Activated CD8-positive, alpha-beta memory T cell treated with anti-CD3 and anti-CD28 coated beads, Interleukin-2, amount 50 U/mL, for 24 hours (primary cell): ENCODE results near the gene CNOT6.

Experiments
- DNase-seq: peaks from one replicate; pipeline ENCODE4 v3.0.0-alpha.2; 2020; ENCODE audit errors: extremely low read depth

Gene CNOT6

GRCh38 chr5:180599981-180600553 is 105.9 kb downstream of the CNOT6 start:
- no peak for DNase-seq

GRCh38 chr5:180600554-180601041 is 106.4 kb downstream of the CNOT6 start:
- no peak for DNase-seq

- DNase-seq, result no peak
Measured at GRCh38 chr5:180601591-180602480, 107.7 kb downstream of the CNOT6 start.

DNA sequence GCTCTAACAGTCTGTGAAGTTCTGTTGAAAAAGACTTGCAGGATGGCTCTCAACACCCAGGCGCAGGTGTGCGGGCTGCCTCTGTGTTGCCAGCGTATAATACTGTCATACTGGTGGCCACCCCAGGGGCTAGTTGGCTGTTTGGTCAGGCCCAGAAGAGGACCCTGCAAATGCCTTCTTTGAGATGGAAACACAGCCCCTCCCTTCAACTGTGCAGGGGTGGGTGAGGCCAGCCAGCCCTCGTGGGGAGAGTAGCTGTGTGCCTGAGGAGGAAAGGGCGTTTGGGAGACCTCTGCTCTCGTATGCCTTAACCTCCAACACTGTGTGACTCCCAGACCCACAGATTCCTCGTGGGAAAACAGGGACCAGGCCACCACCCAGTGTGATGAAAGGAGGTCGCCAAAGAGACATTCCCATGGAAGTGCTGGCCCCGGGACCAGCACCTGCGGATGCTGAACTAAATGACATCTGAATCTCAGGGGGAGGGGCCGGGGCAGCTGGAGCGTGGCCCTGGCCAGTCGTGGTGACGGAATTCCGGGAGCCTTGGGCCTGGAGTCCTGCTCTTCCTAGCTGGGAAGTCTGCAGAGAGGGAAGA is 108.4 kb downstream of the CNOT6 start:
- DNase-seq, result no peak

DNA sequence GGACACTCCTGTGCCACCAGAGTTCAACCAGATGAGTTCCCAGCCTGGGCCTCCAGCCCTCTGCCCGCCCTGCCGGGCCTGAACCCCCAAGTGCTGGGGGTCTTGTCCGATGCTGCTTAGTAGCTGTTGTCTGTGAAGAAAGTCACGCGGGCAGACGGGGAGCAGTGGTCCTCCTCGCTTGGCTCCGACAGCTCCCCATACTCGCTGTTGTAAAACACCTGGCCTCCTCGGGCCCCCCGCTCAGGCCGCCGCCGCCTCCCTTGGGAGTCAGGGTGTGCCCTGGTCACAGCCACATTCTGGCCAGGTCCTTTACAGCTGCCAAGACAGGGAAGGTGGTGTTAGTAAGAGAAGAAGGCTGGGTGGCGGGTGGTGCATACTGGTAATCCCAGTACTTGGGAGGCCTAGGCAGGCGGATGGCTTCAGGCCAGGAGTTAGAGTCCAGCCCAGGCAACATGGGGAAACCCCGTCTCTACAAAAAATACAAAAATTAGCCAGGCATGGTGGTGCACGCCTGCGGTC is 109.0 kb downstream of the CNOT6 start:
- no peak for DNase-seq

GRCh38 chr5:180604271-180604670 is 110.1 kb downstream of the CNOT6 start:
- DNase-seq, result no peak

- DNase-seq, result peak; percentile 41
Measured at GRCh38 chr5:180605554-180606214, 111.5 kb downstream of the CNOT6 start.

DNA sequence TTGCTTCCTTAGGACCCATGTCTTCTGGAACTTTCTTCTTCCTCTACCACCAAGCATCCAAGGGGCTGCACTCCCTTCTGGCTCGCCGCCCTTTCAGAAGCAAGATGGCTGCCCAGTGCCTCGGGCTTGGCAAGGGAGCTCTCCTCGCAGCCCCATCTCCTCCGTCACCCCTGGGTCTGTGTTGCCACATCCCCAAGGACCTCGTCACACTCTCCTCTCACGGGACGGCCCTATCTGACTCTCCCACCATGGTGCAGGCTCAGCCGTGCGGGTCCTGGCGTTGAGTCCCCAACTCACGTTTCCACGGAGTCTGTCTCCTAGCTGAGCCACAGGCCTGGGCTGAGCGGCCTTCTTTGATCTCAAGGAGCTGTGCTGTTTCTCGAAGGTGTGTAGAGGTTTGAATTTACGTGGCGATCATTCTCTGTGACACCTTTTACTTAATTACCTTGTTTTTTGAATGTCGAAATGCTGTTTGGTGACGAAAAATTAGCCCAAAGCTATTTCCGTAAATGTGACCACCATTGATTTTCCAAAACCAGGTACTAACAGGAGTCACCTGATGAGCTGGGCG is 112.1 kb downstream of the CNOT6 start:
- DNase-seq, result no peak

- no peak for DNase-seq
Measured at GRCh38 chr5:180607861-180608571, 113.8 kb downstream of the CNOT6 start.

DNA sequence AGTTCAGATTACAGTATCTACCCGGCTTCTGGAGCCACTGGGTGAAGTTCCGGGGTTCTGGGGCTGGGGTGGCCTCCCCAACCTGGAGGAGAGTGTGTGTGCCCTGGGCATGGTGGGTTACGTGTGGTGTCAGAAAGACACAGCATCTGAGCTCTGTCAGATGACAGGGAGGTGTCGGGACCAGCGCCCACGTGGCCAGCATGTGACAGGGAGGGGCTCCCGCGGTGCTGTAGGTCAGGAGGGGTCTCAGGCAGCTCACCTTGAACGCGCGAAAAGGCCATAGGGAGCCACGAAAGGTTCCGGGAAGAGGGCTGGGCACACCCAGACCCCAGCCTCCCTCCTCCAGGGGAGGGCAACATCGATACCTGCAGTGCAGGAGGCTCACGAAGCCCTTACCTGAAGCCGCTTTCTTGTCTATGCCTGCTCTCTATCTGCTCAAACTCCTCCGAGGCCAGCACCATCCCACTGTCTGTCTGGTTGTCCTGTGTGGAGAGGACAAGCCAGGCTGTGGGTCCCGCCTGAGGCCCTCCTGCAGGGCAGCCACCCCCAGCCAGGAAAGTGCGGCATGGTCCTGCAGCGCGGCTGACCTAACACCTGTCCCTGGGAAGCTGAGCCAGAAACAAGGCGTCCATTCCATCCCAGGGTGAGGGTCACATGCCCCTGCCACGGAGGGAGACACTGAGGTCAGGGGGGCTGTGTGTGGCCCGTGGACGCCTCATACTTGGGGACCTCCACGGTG is 114.6 kb downstream of the CNOT6 start:
- DNase-seq, result no peak

- no peak for DNase-seq
Measured at GRCh38 chr5:180609386-180609785, 115.2 kb downstream of the CNOT6 start.

GRCh38 chr5:180609817-180610550 is 115.8 kb downstream of the CNOT6 start:
- DNase-seq, result no peak

GRCh38 chr5:180611140-180611850 is 117.1 kb downstream of the CNOT6 start:
- no peak for DNase-seq

GRCh38 chr5:180612683-180613082 is 118.5 kb downstream of the CNOT6 start:
- DNase-seq, result no peak

- DNase-seq, result no peak
Measured at GRCh38 chr5:180613188-180613813, 119.1 kb downstream of the CNOT6 start.

DNA sequence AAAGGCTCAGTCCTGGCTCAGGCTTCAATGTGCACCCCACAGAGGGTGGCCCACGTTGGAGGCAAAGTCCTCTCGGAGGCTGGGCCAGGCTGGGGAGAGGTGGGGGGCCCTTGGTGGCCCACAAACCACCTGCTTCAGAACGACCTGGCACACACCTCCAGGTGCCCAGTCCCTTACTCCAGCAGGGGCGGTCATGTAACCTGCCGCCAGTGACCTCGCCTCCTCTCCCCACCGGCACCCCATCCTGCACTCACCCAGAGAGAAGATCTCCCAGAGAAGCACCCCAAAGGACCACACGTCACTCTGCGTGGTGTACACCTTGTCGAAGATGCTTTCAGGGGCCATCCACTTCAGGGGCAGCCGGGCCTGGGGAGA is 119.6 kb downstream of the CNOT6 start:
- DNase-seq, result no peak

- no peak for DNase-seq
Measured at GRCh38 chr5:180618487-180618828, 124.3 kb downstream of the CNOT6 start.

DNA sequence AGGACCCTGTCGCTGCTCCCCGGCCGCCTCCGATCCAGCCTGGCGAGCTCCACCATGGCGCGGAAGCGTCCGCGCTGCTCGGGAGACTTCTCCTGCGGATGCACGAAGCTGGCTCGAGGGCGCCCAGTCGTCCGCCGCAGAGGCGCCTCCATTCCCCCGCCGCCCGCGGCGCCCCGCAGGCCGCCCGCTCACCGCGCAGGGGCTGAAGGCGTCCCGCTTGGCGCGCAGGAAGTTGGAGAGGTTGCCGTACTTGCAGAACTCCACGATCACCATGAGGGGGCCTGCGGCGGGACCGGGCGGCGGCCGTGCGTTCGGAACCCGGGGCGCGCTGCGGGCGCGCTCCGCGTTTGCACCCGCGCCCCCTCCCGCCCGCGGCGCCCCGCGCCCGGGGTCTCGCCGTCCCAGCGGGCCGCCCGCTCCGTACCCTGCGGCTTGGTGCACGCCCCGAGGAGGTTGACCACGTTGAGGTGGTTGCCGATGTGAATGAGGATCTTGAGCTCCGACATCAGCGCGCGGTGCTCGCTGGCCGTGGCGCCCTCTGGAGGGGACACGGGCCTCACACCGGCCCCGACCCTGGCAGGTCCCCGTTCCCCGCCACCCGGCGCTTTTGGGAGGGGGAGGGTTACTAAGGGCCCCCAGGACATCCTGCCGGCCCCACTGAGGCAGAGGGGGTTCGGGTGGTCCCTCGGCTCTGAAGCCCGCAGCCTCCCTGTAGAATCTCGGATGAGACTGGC is 124.8 kb downstream of the CNOT6 start:
- no peak for DNase-seq
